ENCODE data around the gene AFAP1L1. TPM values are rescaled to one million over a fixed set of nuclear protein-coding genes. Genes with fewer than 3 reads are reported as not detected.

The AFAP1L1 gene
- total and polyA plus RNA-seq, 9 of the 15 experiments (the other 6 are each of a cell fraction or from before 2014, with no cell fraction given) = 0.01 to 0.12 (median 0.03) TPM; not detected in 4

DNA sequence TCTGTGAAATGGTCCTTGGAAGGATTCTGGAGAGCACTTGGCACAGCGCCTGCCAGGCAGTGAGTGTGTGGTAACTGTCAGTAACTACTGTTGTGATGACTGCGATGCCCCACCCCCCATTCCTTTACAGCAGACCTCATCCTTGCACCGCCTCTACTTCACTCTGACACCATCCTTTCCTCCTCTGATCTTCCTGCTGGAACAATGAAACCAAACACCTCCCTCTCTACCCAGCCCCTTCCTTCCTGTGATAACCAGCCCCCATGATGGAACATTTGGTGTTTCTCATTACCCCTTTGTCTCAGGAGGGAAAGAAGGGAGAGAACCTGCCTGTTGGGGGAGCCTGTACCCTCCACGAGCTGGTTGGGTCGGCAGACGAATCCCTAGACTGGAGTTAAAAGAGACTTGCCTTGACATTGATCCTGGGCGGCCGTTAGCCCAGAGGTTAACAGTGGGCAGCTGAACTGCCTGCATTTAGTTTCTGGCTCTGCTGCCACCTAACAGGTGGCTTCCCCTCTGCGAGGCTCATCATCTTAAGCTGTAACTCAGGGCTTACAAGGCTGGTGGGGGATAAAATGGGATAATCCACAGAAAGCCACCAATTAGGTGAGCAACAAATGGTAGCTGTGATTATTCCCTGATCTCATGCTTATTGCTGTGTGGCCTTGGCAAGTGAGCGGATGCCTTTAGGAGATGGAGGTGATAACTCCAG, 39.4 kb downstream of the AFAP1L1 start:
- Histone ChIP-seq H3K4me2 (ENCODE audit: insufficient read depth, low read length) (no peak overlapping the region), H3K4me3 (no peak overlapping the region), H3K27ac (ENCODE audit: extremely low read depth, low read depth, low read length) (no peak overlapping the region), H3K9ac (ENCODE audit: insufficient read depth in 1 of 2, low read depth in 2 of 2, low read length in 2 of 2) (no peak overlapping the region), H4K20me1 (replicated peaks; ENCODE audit: control insufficient read depth, insufficient read depth, low read length) (no peaks in the 10 kb centered on the region), H3K4me1 (replicated peaks in 1 of 2; ENCODE audit: control insufficient read depth in 2 of 2, insufficient read depth in 2 of 2, low read length in 2 of 2) (0 out of 5 replicates have a peak, but pooled peaks cover 0 to 4% of the 10 kb centered on the region in 2 experiments), H3K79me2 (ENCODE audit: control insufficient read depth, insufficient read depth, low read length) (no peaks in the 10 kb centered on the region), H3K9me3 (replicated peaks; ENCODE audit: control insufficient read depth, insufficient read depth, low read depth, low read length) (no peaks in the 10 kb centered on the region), H3K9me1 (ENCODE audit: control insufficient read depth, insufficient read depth, low read length) (no peaks in the 10 kb centered on the region), H3K36me3 (ENCODE audit: control insufficient read depth, insufficient read depth, low read length) (no peaks in the 10 kb centered on the region), H3K27me3 (ENCODE audit: control insufficient read depth in 2 of 2, insufficient read depth in 2 of 2, low read length in 2 of 2) (peaks cover 25 to 47% of the 10 kb centered on the region in 2 experiments), H2AFZ (ENCODE audit: low read depth, low read length) (no peak overlapping the region)
- no peak for FAIRE-seq
- 8% methylated on average over 10 of the region's 10 CpGs for WGBS (ENCODE audit: insufficient coverage, low coverage, missing lambda C conversion rate)
- ATAC-seq = peak; percentile 29
- intact Hi-C loops (cut with micrococcal nuclease) (no loop called here), in situ Hi-C loops (cut with MboI) (no loop called here)
- BruUV-seq (replicated peaks) = no TSS peak
- CTCF ChIA-PET (ENCODE audit: low intra/inter-chr PET ratio) = no interaction called here
- POLR2A ChIA-PET = interaction anchor here (0.8 to 2.1 kb wide), 4 partner anchors 10 to 14 kb away, joined by 3 to 9 read pairs (median 5); no protein-coding TSS in a partner anchor
- TF ChIP-seq, protein P1, sequence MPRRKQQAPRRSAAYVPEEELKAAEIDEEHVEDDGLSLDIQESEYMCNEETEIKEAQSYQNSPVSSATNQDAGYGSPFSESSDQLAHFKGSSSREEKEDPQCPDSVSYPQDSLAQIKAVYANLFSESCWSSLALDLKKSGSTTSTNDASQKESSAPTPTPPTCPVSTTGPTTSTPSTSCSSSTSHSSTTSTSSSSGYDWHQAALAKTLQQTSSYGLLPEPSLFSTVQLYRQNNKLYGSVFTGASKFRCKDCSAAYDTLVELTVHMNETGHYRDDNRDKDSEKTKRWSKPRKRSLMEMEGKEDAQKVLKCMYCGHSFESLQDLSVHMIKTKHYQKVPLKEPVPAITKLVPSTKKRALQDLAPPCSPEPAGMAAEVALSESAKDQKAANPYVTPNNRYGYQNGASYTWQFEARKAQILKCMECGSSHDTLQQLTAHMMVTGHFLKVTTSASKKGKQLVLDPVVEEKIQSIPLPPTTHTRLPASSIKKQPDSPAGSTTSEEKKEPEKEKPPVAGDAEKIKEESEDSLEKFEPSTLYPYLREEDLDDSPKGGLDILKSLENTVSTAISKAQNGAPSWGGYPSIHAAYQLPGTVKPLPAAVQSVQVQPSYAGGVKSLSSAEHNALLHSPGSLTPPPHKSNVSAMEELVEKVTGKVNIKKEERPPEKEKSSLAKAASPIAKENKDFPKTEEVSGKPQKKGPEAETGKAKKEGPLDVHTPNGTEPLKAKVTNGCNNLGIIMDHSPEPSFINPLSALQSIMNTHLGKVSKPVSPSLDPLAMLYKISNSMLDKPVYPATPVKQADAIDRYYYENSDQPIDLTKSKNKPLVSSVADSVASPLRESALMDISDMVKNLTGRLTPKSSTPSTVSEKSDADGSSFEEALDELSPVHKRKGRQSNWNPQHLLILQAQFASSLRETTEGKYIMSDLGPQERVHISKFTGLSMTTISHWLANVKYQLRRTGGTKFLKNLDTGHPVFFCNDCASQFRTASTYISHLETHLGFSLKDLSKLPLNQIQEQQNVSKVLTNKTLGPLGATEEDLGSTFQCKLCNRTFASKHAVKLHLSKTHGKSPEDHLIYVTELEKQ (CRISPR knock-in tag; IDR thresholded peaks at IDR 0.05) = no peak
- TF ChIP-seq ELF1 (tag; IDR thresholded peaks at IDR 0.05) (no peak), MBD2 (IDR thresholded peaks at IDR 0.05; ENCODE audit: borderline replicate concordance, low read depth) (no peak), ZNF780A (CRISPR knock-in tag; IDR thresholded peaks at IDR 0.05) (no peak), RBBP5 (IDR thresholded peaks at IDR 0.05; ENCODE audit: borderline replicate concordance, insufficient read depth, low read length, poor library complexity, severe bottlenecking) (no peak), POLR3G (IDR thresholded peaks at IDR 0.05; ENCODE audit: extremely low read depth, insufficient read length, insufficient replicate concordance) (no peak), SMAD3 (CRISPR knock-in tag; conservative IDR thresholded peaks at IDR 0.05) (no peak), SREBF1 (IDR thresholded peaks at IDR 0.05; ENCODE audit: borderline replicate concordance, low read depth, low read length) (no peak)
- TF ChIP-seq, protein P2, sequence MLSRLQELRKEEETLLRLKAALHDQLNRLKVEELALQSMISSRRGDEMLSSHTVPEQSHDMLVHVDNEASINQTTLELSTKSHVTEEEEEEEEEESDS (CRISPR knock-in tag; IDR thresholded peaks at IDR 0.05) = no peak
- TF ChIP-seq, protein P3, sequence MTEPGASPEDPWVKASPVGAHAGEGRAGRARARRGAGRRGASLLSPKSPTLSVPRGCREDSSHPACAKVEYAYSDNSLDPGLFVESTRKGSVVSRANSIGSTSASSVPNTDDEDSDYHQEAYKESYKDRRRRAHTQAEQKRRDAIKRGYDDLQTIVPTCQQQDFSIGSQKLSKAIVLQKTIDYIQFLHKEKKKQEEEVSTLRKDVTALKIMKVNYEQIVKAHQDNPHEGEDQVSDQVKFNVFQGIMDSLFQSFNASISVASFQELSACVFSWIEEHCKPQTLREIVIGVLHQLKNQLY (CRISPR knock-in tag; conservative IDR thresholded peaks at IDR 0.05) = no peak
- TF ChIP-seq, protein P4, sequence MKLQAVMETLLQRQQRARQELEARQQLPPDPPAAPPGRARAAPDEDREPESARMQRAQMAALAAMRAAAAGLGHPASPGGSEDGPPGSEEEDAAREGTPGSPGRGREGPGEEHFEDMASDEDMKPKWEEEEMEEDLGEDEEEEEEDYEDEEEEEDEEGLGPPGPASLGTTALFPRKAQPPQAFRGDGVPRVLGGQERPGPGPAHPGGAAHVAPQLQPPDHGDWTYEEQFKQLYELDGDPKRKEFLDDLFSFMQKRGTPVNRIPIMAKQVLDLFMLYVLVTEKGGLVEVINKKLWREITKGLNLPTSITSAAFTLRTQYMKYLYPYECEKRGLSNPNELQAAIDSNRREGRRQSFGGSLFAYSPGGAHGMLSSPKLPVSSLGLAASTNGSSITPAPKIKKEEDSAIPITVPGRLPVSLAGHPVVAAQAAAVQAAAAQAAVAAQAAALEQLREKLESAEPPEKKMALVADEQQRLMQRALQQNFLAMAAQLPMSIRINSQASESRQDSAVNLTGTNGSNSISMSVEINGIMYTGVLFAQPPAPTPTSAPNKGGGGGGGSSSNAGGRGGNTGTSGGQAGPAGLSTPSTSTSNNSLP (IDR thresholded peaks at IDR 0.05; ENCODE audit: borderline replicate concordance, low read depth, low read length) = no peak
- TF ChIP-seq, protein P5, sequence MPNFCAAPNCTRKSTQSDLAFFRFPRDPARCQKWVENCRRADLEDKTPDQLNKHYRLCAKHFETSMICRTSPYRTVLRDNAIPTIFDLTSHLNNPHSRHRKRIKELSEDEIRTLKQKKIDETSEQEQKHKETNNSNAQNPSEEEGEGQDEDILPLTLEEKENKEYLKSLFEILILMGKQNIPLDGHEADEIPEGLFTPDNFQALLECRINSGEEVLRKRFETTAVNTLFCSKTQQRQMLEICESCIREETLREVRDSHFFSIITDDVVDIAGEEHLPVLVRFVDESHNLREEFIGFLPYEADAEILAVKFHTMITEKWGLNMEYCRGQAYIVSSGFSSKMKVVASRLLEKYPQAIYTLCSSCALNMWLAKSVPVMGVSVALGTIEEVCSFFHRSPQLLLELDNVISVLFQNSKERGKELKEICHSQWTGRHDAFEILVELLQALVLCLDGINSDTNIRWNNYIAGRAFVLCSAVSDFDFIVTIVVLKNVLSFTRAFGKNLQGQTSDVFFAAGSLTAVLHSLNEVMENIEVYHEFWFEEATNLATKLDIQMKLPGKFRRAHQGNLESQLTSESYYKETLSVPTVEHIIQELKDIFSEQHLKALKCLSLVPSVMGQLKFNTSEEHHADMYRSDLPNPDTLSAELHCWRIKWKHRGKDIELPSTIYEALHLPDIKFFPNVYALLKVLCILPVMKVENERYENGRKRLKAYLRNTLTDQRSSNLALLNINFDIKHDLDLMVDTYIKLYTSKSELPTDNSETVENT (CRISPR knock-in tag; IDR thresholded peaks at IDR 0.05) = no peak
- DNase-seq (ENCODE audit: extremely low read depth in 1 of 4, low spot score in 3 of 4) = no peak

Data from K562 (cell line).